Peyer's patch (tissue), 4 donors: ENCODE measurements around the gene GARIN5A.

Source experiments
- CTCF ChIP-seq, 6 experiments: fragments of 450-650 bp in 4 of 6; fragments of 200-600 bp in 2 of 6; sonication (generic) in 1 of 6; IDR thresholded peaks; one replicate each; pipeline ENCODE4 v1.5.1; 2017 to 2019; ENCODE audit warnings: antibody characterized with exemption in 6 of 6, mild to moderate bottlenecking in 3 of 6, moderate library complexity in 1 of 6
- POLR2A ChIP-seq, 2 donors: fragments of 450-650 bp; IDR thresholded peaks; one replicate each; pipeline ENCODE4 v1.5.1; 2017; ENCODE audit warnings: antibody characterized with exemption in 2 of 2, mild to moderate bottlenecking in 2 of 2, moderate library complexity in 2 of 2

- TF ChIP-seq CTCF (IDR thresholded peaks at IDR 0.05) (no peak), POLR2A (IDR thresholded peaks at IDR 0.05) (no peak)
These were observed 44.3 kb upstream of the GARIN5A start for GRCh38 chr19:50520822-50521465.
